Neural progenitor cell (in vitro differentiated cells): ENCODE results near the gene GAS5. TPM values are rescaled to one million over a fixed set of nuclear protein-coding genes. Genes with fewer than 3 reads are reported as not detected.

Experiments
- DNase-seq: peaks from one replicate; pipeline ENCODE4 v3.0.0-alpha.2; 2016; ENCODE audit warnings: low spot score
- H2AFZ ChIP-seq: fragments of 200-600 bp; sonication (generic); replicated peaks from 2 replicates; pipeline ENCODE4 v1.6.1; 2016; ENCODE audit warnings: antibody characterized with exemption
- H3F3A ChIP-seq: fragments of 200-600 bp; sonication (generic); 2 replicates; pipeline ENCODE4 v1.6.1; 2016; ENCODE audit warnings: antibody characterized with exemption, low read depth
- H3K27ac ChIP-seq: fragments of 200-600 bp; sonication (generic); 2 replicates; pipeline ENCODE4 v1.5.1; 2016; ENCODE audit warnings: mild to moderate bottlenecking
- H3K27me3 ChIP-seq: fragments of 200-600 bp; sonication (generic); 2 replicates; pipeline ENCODE4 v1.6.1; 2016; ENCODE audit warnings: mild to moderate bottlenecking, moderate library complexity
- H3K36me3 ChIP-seq: fragments of 200-600 bp; sonication (generic); 2 replicates; pipeline ENCODE4 v1.5.1; 2016
- H3K4me1 ChIP-seq: fragments of 200-600 bp; sonication (generic); 2 replicates; pipeline ENCODE4 v1.6.1; 2016; ENCODE audit warnings: mixed run types
- H3K4me2 ChIP-seq: fragments of 200-600 bp; sonication (generic); 2 replicates; pipeline ENCODE4 v1.6.1; 2016
- H3K4me3 ChIP-seq: fragments of 200-600 bp; sonication (generic); 2 replicates; pipeline ENCODE4 v1.5.1; 2016
- H3K79me2 ChIP-seq: fragments of 200-600 bp; sonication (generic); 2 replicates; pipeline ENCODE4 v1.6.1; 2016; ENCODE audit warnings: low read depth
- H3K9ac ChIP-seq: fragments of 200-600 bp; sonication (generic); 2 replicates; pipeline ENCODE4 v1.6.1; 2016
- H3K9me3 ChIP-seq: fragments of 200-600 bp; sonication (generic); 2 replicates; pipeline ENCODE4 v1.5.1; 2016; ENCODE audit warnings: low read depth
- H4K20me1 ChIP-seq: fragments of 200-600 bp; sonication (generic); 2 replicates; pipeline ENCODE4 v1.6.1; 2016; ENCODE audit warnings: low read depth
- H3K27ac Mint-ChIP-seq: 3 replicates; pipeline ENCODE4 v1.8.0; 2021; ENCODE audit warnings: mixed read lengths
- H3K27me3 Mint-ChIP-seq: 2 replicates; pipeline ENCODE4 v1.8.0; 2022; ENCODE audit warnings: low read depth, mild to moderate bottlenecking, inconsistent platforms, moderate library complexity, mixed read lengths; ENCODE audit not compliant: insufficient read depth
- H3K36me3 Mint-ChIP-seq: 3 replicates; pipeline ENCODE4 v1.8.0; 2021; ENCODE audit warnings: mixed read lengths
- H3K4me1 Mint-ChIP-seq: 3 replicates; pipeline ENCODE4 v1.8.0; 2021; ENCODE audit warnings: mixed read lengths
- H3K4me3 Mint-ChIP-seq: 3 replicates; pipeline ENCODE4 v1.8.0; 2021; ENCODE audit warnings: mild to moderate bottlenecking, moderate library complexity, mixed read lengths
- H3K9me3 Mint-ChIP-seq: 3 replicates; pipeline ENCODE4 v1.8.0; 2020; ENCODE audit warnings: mixed read lengths
- EZH2 ChIP-seq: fragments of 200-600 bp; sonication (generic); IDR thresholded peaks from 2 replicates; pipeline ENCODE4 v1.6.1; 2017; ENCODE audit warnings: antibody characterized with exemption, mild to moderate bottlenecking, moderate library complexity
- EZH2phosphoT487 ChIP-seq: fragments of 200-600 bp; sonication (generic); IDR thresholded peaks from 2 replicates; pipeline ENCODE4 v1.6.1; 2017; ENCODE audit warnings: antibody characterized with exemption
- total RNA-seq: library from RNA; depleted of rRNA; stranded (reverse); fragments of >200 nt; gene quantifications from 2 replicates; pipeline ENCODE4 v1.2.3, GENCODE V29; 2015; ENCODE audit warnings: low replicate concordance
- TF ChIP-seq, protein P1 (sequence below): fragments of 200-600 bp; sonication (generic); IDR thresholded peaks from 2 replicates; pipeline ENCODE4 v1.5.1; 2017; ENCODE audit warnings: antibody characterized with exemption, mild to moderate bottlenecking

Gene GAS5
- total RNA-seq, 1 donor from 2014 or later = 950 TPM

DNA sequence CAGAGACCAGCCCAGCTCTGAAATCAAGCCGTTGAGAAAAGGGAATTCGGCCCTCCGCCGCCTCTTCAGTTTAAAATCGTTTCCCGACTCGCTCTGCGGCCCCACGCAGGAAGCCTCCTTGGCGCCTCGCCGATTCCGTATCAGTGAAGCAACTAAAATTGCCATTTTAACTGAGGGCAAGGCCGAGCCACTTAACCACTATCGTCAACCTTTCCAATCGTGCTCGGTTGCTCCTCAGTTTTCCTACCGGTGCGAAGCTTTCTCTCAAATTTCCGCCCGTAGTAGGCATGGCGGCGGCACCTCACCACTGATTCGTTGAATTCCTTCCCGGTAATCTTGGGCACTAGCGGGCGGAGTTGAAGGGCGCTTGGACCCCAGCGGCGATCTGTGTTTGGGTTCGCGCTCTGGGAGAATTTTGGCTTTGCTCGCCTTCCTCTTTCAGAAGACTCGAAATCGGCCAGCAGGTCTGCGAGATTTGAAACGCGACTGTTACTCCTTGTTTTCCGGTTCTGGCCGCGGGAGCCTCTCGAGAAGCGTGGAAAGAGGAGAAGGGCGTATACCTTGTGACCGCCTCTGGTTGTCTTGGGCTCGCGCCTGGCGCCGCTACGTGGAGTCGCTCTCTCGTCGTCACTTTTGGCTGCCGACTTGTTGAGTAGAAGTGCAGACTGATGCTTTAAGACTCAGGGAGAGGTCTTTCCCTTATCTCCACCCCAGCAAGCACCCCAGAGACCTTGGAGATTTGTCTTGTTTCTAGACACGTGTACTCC lies 43.3 kb downstream of the GAS5 start, which contains the start of the genes CENPL and DARS2:
Gene CENPL (minus strand): TSS at position 569 of the 767 bp plus-strand sequence. CDS start 13,584 bp downstream, outside the sequence.
Gene DARS2 (plus strand): TSS at position 359 of the 767 bp plus-strand sequence. CDS start 557 bp downstream, outside the sequence.
- peak within 1 kb of the TSS; percentile 87 for H3K4me3 ChIP-seq
- H3K4me3 Mint-ChIP-seq = peak within 1 kb of the TSS; percentile 96
- no peaks in the 10 kb centered on the region for H3K27me3 ChIP-seq
- peaks cover 77% of the 10 kb centered on the region for H3K79me2 ChIP-seq
- peaks cover 16% of the 10 kb centered on the region for H3K36me3 ChIP-seq
- H3K27ac Mint-ChIP-seq = peak within 1 kb of the TSS; percentile 98
- no peaks in the 10 kb centered on the region for H4K20me1 ChIP-seq
- peak; percentile 97 for DNase-seq
- peak within 1 kb of the TSS; percentile 99 for H3K4me2 ChIP-seq
- peaks cover 17% of the 10 kb centered on the region for H3K4me1 ChIP-seq
- peaks cover 7% of the 10 kb centered on the region for H3K27me3 Mint-ChIP-seq
- H3K27ac ChIP-seq = peak within 1 kb of the TSS; percentile 86
- peaks cover 13% of the 10 kb centered on the region for H3K36me3 Mint-ChIP-seq
- H3K4me1 Mint-ChIP-seq = peaks cover 31% of the 10 kb centered on the region
- H3K9ac ChIP-seq = peak within 1 kb of the TSS; percentile 73
- no peaks in the 10 kb centered on the region for H3K9me3 Mint-ChIP-seq
- no peaks in the 10 kb centered on the region for H3K9me3 ChIP-seq
- TF ChIP-seq, protein P1, sequence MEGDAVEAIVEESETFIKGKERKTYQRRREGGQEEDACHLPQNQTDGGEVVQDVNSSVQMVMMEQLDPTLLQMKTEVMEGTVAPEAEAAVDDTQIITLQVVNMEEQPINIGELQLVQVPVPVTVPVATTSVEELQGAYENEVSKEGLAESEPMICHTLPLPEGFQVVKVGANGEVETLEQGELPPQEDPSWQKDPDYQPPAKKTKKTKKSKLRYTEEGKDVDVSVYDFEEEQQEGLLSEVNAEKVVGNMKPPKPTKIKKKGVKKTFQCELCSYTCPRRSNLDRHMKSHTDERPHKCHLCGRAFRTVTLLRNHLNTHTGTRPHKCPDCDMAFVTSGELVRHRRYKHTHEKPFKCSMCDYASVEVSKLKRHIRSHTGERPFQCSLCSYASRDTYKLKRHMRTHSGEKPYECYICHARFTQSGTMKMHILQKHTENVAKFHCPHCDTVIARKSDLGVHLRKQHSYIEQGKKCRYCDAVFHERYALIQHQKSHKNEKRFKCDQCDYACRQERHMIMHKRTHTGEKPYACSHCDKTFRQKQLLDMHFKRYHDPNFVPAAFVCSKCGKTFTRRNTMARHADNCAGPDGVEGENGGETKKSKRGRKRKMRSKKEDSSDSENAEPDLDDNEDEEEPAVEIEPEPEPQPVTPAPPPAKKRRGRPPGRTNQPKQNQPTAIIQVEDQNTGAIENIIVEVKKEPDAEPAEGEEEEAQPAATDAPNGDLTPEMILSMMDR = no peak
- TF ChIP-seq EZH2 (no peak), EZH2phosphoT487 (no peak)
- H3F3A ChIP-seq = peaks cover 17% of the 10 kb centered on the region
- peak within 1 kb of the TSS; percentile 80 for H2AFZ ChIP-seq

DNA sequence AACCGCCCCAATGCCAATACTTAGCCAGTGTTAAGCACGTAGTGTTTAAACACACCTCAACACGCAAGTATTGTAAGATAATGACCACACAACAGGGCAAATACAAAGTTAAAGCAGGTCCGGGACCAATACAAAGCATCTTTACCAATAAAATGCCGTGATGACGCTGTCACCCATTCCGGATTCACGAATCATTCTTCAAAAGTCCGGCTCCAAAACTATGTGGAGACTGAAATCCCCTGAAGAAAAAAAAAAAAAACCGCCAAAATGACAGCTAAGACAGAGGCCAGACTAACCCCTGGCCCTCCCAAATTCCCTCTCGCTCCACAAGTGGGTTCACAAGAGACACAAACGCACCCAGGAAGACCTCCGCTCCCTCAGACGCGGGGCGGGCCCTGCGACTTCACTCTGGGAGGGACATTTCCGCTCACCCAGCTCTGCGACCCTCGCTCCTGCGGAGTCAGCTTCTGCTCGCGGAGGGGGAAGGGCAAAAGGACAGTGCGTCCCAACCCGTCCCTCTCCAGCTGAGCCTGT lies 43.9 kb downstream of the GAS5 start:
- peaks cover 83% of the 10 kb centered on the region for H3K79me2 ChIP-seq
- Mint-ChIP-seq H3K4me1 (peaks cover 31% of the 10 kb centered on the region), H3K9me3 (no peaks in the 10 kb centered on the region), H3K27me3 (peaks cover 7% of the 10 kb centered on the region), H3K4me3 (peak overlapping the region; percentile 96), H3K27ac (peak overlapping the region; percentile 98), H3K36me3 (peaks cover 10% of the 10 kb centered on the region)
- peak overlapping the region; percentile 86 for H3K27ac ChIP-seq
- peak overlapping the region; percentile 73 for H3K9ac ChIP-seq
- H3K4me3 ChIP-seq = peak overlapping the region; percentile 87
- H3K9me3 ChIP-seq = no peaks in the 10 kb centered on the region
- no peaks in the 10 kb centered on the region for H4K20me1 ChIP-seq
- peaks cover 17% of the 10 kb centered on the region for H3F3A ChIP-seq
- peaks cover 17% of the 10 kb centered on the region for H3K4me1 ChIP-seq
- peak overlapping the region; percentile 99 for H3K4me2 ChIP-seq
- TF ChIP-seq EZH2phosphoT487 (no peak), EZH2 (no peak)
- TF ChIP-seq, protein P1 = no peak
- H2AFZ ChIP-seq = peak overlapping the region; percentile 80
- peaks cover 16% of the 10 kb centered on the region for H3K36me3 ChIP-seq
- DNase-seq = no peak
- H3K27me3 ChIP-seq = no peaks in the 10 kb centered on the region

DNA sequence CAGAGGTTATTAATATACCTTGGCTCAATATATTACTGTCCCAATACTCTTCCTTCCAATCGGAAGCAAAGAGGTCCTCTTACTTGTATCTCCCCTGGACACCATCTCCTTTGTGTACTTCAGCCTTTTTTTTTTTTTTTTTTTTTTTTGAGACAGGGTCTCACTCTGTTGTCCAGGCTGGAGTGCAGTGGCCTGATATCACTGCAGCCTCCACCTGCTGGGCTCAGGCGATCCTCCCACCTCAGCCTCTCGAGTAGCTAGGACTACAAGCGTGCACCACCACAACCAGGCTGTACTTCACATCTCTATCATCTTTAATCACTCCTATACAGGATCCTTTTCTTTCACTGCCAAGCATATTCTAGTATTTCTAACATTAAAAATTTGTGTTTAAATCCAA lies 46.1 kb downstream of the GAS5 start:
- peaks cover 24% of the 10 kb centered on the region for H3K4me1 Mint-ChIP-seq
- Histone ChIP-seq H3K36me3 (peaks cover 17% of the 10 kb centered on the region), H3K4me3 (no peak overlapping the region), H3K4me1 (peaks cover 13% of the 10 kb centered on the region), H2AFZ (no peak overlapping the region), H3K9ac (no peak overlapping the region), H3K27ac (no peak overlapping the region), H3K79me2 (peaks cover 90% of the 10 kb centered on the region), H3K4me2 (no peak overlapping the region), H3F3A (peaks cover 17% of the 10 kb centered on the region), H4K20me1 (no peaks in the 10 kb centered on the region), H3K9me3 (no peaks in the 10 kb centered on the region), H3K27me3 (no peaks in the 10 kb centered on the region)
- no peak for DNase-seq
- peaks cover 13% of the 10 kb centered on the region for H3K36me3 Mint-ChIP-seq
- no peak overlapping the region for H3K27ac Mint-ChIP-seq
- H3K27me3 Mint-ChIP-seq = peaks cover 7% of the 10 kb centered on the region
- TF ChIP-seq, protein P1 = no peak
- TF ChIP-seq EZH2phosphoT487 (no peak), EZH2 (no peak)
- peaks cover 3% of the 10 kb centered on the region for H3K9me3 Mint-ChIP-seq
- H3K4me3 Mint-ChIP-seq = no peak overlapping the region
